ENCODE measurements around the gene AMD1. TPM values are rescaled to one million over a fixed set of nuclear protein-coding genes. Genes with fewer than 3 reads are reported as not detected.

Gene AMD1
- total RNA-seq, 1 donor from 2014 or later: 50.5 TPM

- Mint-ChIP-seq H3K9me3 (ENCODE audit: unreplicated experiment) (no peaks in the 10 kb centered on the region), H3K36me3 (ENCODE audit: low read depth, unreplicated experiment) (no peaks in the 10 kb centered on the region), H3K27ac (ENCODE audit: unreplicated experiment) (no peak overlapping the region), H3K4me1 (ENCODE audit: unreplicated experiment) (no peaks in the 10 kb centered on the region), H3K4me3 (ENCODE audit: unreplicated experiment) (no peak overlapping the region), H3K27me3 (ENCODE audit: unreplicated experiment) (peaks cover 9% of the 10 kb centered on the region)
- no peak for DNase-seq (ENCODE audit: low spot score)
- TF ChIP-seq CTCF (IDR thresholded peaks at IDR 0.05; ENCODE audit: unreplicated experiment): no peak
These were observed 20.7 kb upstream of the AMD1 start for GRCh38 chr6:110853754-110854477.

- Mint-ChIP-seq H3K4me3 (ENCODE audit: unreplicated experiment) (no peak overlapping the region), H3K27ac (ENCODE audit: unreplicated experiment) (no peak overlapping the region), H3K36me3 (ENCODE audit: low read depth, unreplicated experiment) (no peaks in the 10 kb centered on the region), H3K9me3 (ENCODE audit: unreplicated experiment) (no peaks in the 10 kb centered on the region), H3K4me1 (ENCODE audit: unreplicated experiment) (no peaks in the 10 kb centered on the region), H3K27me3 (ENCODE audit: unreplicated experiment) (peaks cover 11% of the 10 kb centered on the region)
- no peak for TF ChIP-seq CTCF (IDR thresholded peaks at IDR 0.05; ENCODE audit: unreplicated experiment)
- no peak for DNase-seq (ENCODE audit: low spot score)
These were observed 18.3 kb upstream of the AMD1 start for GRCh38 chr6:110856296-110856695.

DNA sequence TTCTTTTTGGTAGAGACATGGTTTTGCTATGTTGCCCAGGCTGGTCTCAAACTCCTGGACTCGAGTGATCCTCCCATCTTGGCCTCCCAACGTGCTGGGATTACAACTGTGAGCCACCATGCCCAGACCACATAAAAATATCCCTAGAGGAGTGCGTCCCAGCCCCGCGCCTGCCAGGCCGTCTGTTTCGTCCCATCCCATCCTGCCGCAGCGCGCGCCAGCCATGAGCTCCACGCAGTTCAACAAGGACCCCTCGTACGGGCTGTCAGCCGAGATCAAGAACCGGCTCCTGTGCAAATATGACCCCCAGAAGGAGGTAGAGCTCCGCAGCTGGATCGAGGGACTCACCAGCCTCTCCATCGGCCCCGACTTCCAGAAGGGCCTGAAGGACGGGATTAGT lies 16.6 kb upstream of the AMD1 start:
- Mint-ChIP-seq H3K4me3 (ENCODE audit: unreplicated experiment) (no peak overlapping the region), H3K9me3 (ENCODE audit: unreplicated experiment) (no peaks in the 10 kb centered on the region), H3K27me3 (ENCODE audit: unreplicated experiment) (peaks cover 8% of the 10 kb centered on the region), H3K4me1 (ENCODE audit: unreplicated experiment) (no peaks in the 10 kb centered on the region), H3K36me3 (ENCODE audit: low read depth, unreplicated experiment) (no peaks in the 10 kb centered on the region), H3K27ac (ENCODE audit: unreplicated experiment) (no peak overlapping the region)
- DNase-seq (ENCODE audit: low spot score): no peak
- no peak for TF ChIP-seq CTCF (IDR thresholded peaks at IDR 0.05; ENCODE audit: unreplicated experiment)

DNA sequence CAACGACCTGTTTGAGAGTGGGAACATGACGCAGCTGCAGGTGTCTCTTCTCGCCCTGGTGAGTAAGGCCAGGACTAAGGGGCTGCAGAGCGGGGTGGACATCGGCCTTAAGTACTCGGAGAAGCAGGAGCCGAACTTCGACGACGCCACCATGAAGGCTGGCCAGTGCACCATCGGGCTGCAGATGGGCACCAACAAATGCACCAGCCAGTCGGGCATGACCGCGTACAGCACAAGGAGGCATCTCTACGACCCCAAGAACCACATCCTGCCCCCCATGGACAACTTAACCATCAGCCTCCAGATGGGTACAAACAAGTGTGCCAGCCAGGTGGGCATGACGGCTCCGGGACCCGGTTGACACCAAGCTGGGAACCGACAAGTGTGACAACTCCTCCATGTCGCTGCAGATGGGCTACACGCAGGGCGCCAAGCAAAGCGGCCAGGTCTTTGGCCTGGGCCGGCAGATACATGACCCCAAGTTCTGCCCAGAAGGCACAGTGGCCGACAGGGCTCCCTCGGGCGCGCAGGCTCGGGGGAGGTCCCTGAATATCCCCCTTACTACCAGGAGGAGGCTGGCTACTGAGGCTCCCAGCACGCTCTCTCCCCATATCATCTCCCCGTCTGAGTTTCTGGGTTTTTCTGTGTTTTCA lies 15.9 kb upstream of the AMD1 start:
- no peaks in the 10 kb centered on the region for H3K9me3 Mint-ChIP-seq (ENCODE audit: unreplicated experiment)
- no peak for DNase-seq (ENCODE audit: low spot score)
- H3K36me3 Mint-ChIP-seq (ENCODE audit: low read depth, unreplicated experiment): no peaks in the 10 kb centered on the region
- H3K4me3 Mint-ChIP-seq (ENCODE audit: unreplicated experiment): no peak overlapping the region
- TF ChIP-seq CTCF (IDR thresholded peaks at IDR 0.05; ENCODE audit: unreplicated experiment): no peak
- H3K27me3 Mint-ChIP-seq (ENCODE audit: unreplicated experiment): peaks cover 5% of the 10 kb centered on the region
- no peak overlapping the region for H3K27ac Mint-ChIP-seq (ENCODE audit: unreplicated experiment)
- H3K4me1 Mint-ChIP-seq (ENCODE audit: unreplicated experiment): no peaks in the 10 kb centered on the region

DNA sequence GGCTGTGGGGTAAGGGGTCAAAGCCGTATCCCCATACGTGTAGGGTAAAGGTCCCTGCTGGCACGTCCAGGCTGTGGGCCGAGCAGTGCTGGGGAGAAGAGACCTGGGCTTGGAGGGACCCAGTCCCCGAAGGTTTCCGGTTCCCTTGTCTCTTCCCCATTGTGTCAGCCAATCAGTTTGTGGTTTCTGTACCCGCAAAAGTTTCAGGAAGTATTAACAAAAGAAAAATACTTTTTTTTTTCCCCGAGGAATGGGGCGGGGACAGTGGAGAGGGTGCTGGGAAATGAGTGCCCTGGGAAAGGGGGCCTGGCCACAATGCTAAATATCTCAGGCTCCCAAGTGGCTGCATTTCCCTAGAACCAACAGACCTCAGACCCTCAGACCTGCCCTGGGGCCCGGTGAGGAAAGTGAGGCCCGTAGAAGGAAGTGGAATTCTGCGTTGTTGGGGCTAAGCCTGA lies 15.2 kb upstream of the AMD1 start:
- Mint-ChIP-seq H3K27ac (ENCODE audit: unreplicated experiment) (no peak overlapping the region), H3K27me3 (ENCODE audit: unreplicated experiment) (peaks cover 3% of the 10 kb centered on the region), H3K4me1 (ENCODE audit: unreplicated experiment) (no peaks in the 10 kb centered on the region)

More for the DNA sequence above, 15.2 kb upstream of the AMD1 start:
- Mint-ChIP-seq H3K4me3 (ENCODE audit: unreplicated experiment) (no peak overlapping the region), H3K9me3 (ENCODE audit: unreplicated experiment) (no peaks in the 10 kb centered on the region), H3K36me3 (ENCODE audit: low read depth, unreplicated experiment) (no peaks in the 10 kb centered on the region)
- DNase-seq (ENCODE audit: low spot score): no peak
- TF ChIP-seq CTCF (IDR thresholded peaks at IDR 0.05; ENCODE audit: unreplicated experiment): no peak

Measured in endothelial cell (in vitro differentiated cells).